Smooth muscle cell (in vitro differentiated cells): Measurements from ENCODE around the gene SAT1. TPM values are rescaled to one million over a fixed set of nuclear protein-coding genes. Genes with fewer than 3 reads are reported as not detected.
A peak's percentile ranks its signal among the peaks of the same experiment; 100 is the strongest.
"Not testable (repeated sequence)": the region's sequence is repeated elsewhere in the genome, so short reads cannot be mapped to it uniquely, and the experiment has no call there.

Source experiments
- DNase-seq: peaks from one replicate; lab custom pipeline; 2025; ENCODE audit not compliant: unreplicated experiment; lab: John Stamatoyannopoulos, UW
- H2AFZ ChIP-seq: fragments of 200-600 bp; sonication (generic); 2 replicates; pipeline ENCODE4 v1.6.0; 2016; ENCODE audit warnings: antibody characterized with exemption, low read depth, mild to moderate bottlenecking
- H3F3A ChIP-seq: fragments of 200-600 bp; sonication (generic); 2 replicates; pipeline ENCODE4 v1.6.0; 2017; ENCODE audit warnings: antibody characterized with exemption, low read depth
- H3K27ac ChIP-seq: fragments of 200-600 bp; sonication (generic); 2 replicates; pipeline ENCODE4 v1.5.1; 2016; ENCODE audit warnings: low read depth, mild to moderate bottlenecking
- H3K27me3 ChIP-seq: fragments of 200-600 bp; sonication (generic); 2 replicates; pipeline ENCODE4 v1.6.1; 2016; ENCODE audit warnings: low read depth, mild to moderate bottlenecking
- H3K36me3 ChIP-seq: fragments of 200-600 bp; sonication (generic); 2 replicates; pipeline ENCODE4 v1.5.1; 2016; ENCODE audit warnings: low read depth
- H3K4me1 ChIP-seq: fragments of 200-600 bp; sonication (generic); 2 replicates; pipeline ENCODE4 v1.5.1; 2016; ENCODE audit warnings: low read depth
- H3K4me2 ChIP-seq: fragments of 200-600 bp; sonication (generic); 2 replicates; pipeline ENCODE4 v1.6.0; 2016; ENCODE audit warnings: mild to moderate bottlenecking
- H3K4me3 ChIP-seq: fragments of 200-600 bp; sonication (generic); 2 replicates; pipeline ENCODE4 v1.5.1; 2016; ENCODE audit warnings: mild to moderate bottlenecking
- H3K79me2 ChIP-seq: fragments of 200-600 bp; sonication (generic); 2 replicates; pipeline ENCODE4 v1.6.0; 2016; ENCODE audit warnings: low read depth, mild to moderate bottlenecking
- H3K9ac ChIP-seq: fragments of 200-600 bp; sonication (generic); 2 replicates; pipeline ENCODE4 v1.6.0; 2016; ENCODE audit warnings: low read depth
- H3K9me3 ChIP-seq: fragments of 200-600 bp; sonication (generic); replicated peaks from 2 replicates; pipeline ENCODE4 v1.5.1; 2016; ENCODE audit warnings: low read depth
- H4K20me1 ChIP-seq: fragments of 200-600 bp; sonication (generic); 2 replicates; pipeline ENCODE4 v1.6.0; 2016; ENCODE audit warnings: low read depth
- WGBS: methylation state at CpG from one replicate; pipeline ENCODE4 v1.1.7; 2016; ENCODE audit warnings: low lambda C conversion rate; 5-methylcytosine and 5-hydroxymethylcytosine counted together
- polyA plus RNA-seq: library from polyadenylated mRNA; unstranded; fragments of >200 nt; fragmentation: Nextera tagmentation; extraction: Ambion mirVana; gene quantifications from 2 replicates; pipeline ENCODE4 v1.2.1, GENCODE V29; 2016
- total RNA-seq: library from RNA; depleted of rRNA; stranded (reverse); fragments of >200 nt; gene quantifications from 2 replicates; pipeline ENCODE4 v1.2.3, GENCODE V29; 2014
- TF ChIP-seq, protein P1 (sequence below): fragments of 200-600 bp; sonication (generic); IDR thresholded peaks from 2 replicates; pipeline ENCODE4 v1.5.1; 2017; ENCODE audit warnings: borderline replicate concordance, mild to moderate bottlenecking, antibody characterized with exemption; ENCODE audit not compliant: insufficient read depth, poor library complexity, severe bottlenecking

SAT1 gene
- total and polyA plus RNA-seq, 2 experiments from 2014 or later = 399 to 777 TPM

DNA sequence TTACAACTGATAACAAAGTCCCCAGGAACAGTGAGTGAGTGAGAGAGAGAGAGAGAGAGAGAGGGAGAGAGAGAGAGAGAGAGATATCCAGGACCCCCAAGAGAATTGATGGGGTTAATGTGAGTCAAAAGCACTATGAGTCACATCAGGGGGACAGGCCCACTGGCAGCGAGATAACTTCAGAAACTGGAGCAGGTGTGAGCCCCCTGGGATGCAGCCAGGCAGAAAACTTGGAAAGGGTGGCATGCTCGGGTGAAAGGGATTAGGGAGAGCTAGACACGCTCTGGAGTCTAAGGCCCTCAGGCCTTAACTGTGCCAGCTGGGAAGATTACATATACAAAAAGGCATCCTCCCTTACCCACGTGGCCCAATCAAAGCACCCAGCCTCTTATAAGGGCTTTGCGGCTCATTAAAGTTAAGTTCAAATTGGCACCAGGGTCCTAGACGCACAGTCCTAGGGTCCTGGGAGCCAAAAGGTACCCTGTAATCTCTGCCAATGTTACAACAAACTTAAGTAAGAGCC, 40.7 kb upstream of the SAT1 start:
- Histone ChIP-seq H3K27me3 (no peaks in the 10 kb centered on the region), H3K36me3 (no peaks in the 10 kb centered on the region), H3K27ac (peak overlapping the region; percentile 90), H3K9ac (peak overlapping the region; percentile 94), H3K4me1 (no peaks in the 10 kb centered on the region), H3F3A (no peaks in the 10 kb centered on the region), H2AFZ (no peak overlapping the region), H3K9me3 (no peaks in the 10 kb centered on the region), H3K4me3 (peak overlapping the region; percentile 61), H3K79me2 (peaks cover 44% of the 10 kb centered on the region), H4K20me1 (peaks cover 17% of the 10 kb centered on the region), H3K4me2 (peak overlapping the region; percentile 87)
- WGBS = 28% methylated on average over 6 of the region's 6 CpGs
- peak; percentile 3 for DNase-seq
- TF ChIP-seq, protein P1, sequence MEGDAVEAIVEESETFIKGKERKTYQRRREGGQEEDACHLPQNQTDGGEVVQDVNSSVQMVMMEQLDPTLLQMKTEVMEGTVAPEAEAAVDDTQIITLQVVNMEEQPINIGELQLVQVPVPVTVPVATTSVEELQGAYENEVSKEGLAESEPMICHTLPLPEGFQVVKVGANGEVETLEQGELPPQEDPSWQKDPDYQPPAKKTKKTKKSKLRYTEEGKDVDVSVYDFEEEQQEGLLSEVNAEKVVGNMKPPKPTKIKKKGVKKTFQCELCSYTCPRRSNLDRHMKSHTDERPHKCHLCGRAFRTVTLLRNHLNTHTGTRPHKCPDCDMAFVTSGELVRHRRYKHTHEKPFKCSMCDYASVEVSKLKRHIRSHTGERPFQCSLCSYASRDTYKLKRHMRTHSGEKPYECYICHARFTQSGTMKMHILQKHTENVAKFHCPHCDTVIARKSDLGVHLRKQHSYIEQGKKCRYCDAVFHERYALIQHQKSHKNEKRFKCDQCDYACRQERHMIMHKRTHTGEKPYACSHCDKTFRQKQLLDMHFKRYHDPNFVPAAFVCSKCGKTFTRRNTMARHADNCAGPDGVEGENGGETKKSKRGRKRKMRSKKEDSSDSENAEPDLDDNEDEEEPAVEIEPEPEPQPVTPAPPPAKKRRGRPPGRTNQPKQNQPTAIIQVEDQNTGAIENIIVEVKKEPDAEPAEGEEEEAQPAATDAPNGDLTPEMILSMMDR = peak; percentile 5

DNA sequence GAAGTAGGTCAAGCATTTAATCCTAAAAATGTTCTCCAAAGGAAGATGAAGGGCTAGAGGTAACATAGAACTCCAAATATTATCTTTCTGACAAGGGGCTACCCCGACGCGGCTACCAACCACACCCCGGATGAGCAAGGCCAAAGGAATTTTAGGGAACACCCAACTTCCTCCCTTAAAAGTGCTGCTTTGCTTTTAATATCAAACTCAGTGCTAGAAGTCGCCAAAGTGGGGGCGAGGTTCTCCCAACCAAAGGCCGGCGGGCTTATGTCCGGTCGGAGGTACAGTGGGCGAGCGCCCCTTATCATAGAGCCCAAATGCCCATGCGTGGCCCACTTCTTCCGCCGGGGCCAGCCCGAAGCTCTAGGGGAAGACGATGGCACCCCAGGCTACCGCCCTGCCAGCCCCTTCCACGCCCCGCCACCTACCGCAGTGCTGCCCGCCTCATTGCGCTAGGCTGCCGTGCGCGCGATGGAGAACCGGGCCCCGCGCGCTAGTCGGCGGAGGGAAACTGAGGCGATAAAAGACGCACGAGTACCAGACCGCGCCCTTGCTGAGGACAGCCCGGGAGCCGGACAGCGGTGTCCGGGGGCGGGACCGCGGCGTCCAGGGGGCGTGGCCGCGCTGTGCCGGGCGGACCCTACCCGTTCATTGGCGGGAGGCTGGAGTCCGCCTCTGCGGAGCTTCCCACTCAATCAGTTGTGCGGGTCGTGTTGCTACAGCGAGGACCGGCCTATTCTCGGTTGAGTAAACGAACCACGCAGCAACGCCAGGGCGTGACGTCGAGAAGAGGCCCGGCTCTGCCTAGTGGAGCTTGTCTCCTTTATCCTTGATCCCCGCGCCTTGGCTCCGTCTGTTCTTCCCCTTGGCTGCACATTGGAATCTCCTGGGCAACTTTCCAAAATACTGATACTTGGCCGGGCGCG, 40.0 kb upstream of the SAT1 start, which contains the start of gene ACOT9:
Gene ACOT9 (minus strand): TSS at position 580 of the 926 bp plus-strand sequence. CDS start 132 bp downstream, at position 448.
- Histone ChIP-seq H3K27me3 (no peaks in the 10 kb centered on the region), H3K9me3 (no peaks in the 10 kb centered on the region), H3K4me1 (no peaks in the 10 kb centered on the region), H2AFZ (no peak within 1 kb of the TSS), H3K4me3 (peak within 1 kb of the TSS; percentile 61), H3K4me2 (peak within 1 kb of the TSS; percentile 87), H3K79me2 (peaks cover 40% of the 10 kb centered on the region), H3K27ac (peak within 1 kb of the TSS; percentile 90), H3K9ac (peak within 1 kb of the TSS; percentile 94), H3F3A (no peaks in the 10 kb centered on the region), H4K20me1 (peaks cover 12% of the 10 kb centered on the region), H3K36me3 (no peaks in the 10 kb centered on the region)
- 31% methylated on average over 72 of the region's 73 CpGs for WGBS
- DNase-seq = peak; percentile 45
- TF ChIP-seq, protein P1 = no peak

DNA sequence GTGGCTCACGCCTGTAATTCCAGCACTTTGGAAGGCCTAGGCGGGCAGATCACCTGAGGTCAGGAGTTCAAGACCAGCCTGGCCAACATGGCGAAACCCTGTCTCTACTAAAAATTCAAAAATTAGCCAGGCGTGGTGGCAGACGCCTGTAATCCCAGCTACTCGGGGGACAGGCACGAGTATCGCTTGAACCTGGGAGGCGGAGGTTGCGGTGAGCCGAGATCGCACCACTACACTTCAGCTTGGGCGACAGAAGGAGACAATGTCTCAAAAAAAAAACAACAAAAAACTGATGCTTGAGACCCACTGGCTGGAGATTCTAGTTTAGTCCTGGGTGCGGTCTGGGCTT, 39.4 kb upstream of the SAT1 start:
- H4K20me1 ChIP-seq, H2AFZ ChIP-seq: not testable (repeated sequence)
- WGBS = 80% methylated on average over 14 of the region's 14 CpGs

DNA sequence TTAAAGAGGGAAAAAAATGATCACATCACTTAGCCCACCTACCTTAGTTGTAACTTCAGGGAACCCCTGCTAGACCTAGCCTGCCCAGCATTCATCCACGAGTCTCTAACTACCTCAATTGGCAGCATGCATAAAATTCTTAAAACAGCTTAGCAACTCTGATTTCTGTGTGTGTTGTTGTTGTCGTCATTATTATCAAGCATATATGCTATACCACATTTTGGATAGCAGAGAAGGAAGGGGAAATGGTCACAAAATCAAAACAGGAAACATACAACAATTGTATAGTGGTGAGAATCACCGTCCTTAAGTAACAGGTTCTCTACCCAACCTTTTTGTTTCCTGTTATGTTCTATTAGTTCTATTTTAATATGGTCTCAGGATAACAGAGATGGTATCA, 37.2 kb upstream of the SAT1 start:
- WGBS = 89% methylated on average over 3 of the region's 3 CpGs
- no peak overlapping the region for H3K4me2 ChIP-seq
- H4K20me1 ChIP-seq = no peaks in the 10 kb centered on the region

More for the DNA sequence above, 39.4 kb upstream of the SAT1 start:
- not testable (repeated sequence) for DNase-seq, H3K9me3 ChIP-seq, H3F3A ChIP-seq, H3K36me3 ChIP-seq, H3K4me1 ChIP-seq, H3K27me3 ChIP-seq
- Histone ChIP-seq H3K79me2 (peaks cover 33% of the 10 kb centered on the region), H3K27ac (peak overlapping the region; percentile 90), H3K9ac (peak overlapping the region; percentile 50), H3K4me3 (peak overlapping the region; percentile 61), H3K4me2 (peak overlapping the region; percentile 59)

More for the DNA sequence above, 37.2 kb upstream of the SAT1 start:
- no peak overlapping the region for H3K9ac ChIP-seq
- H3K4me3 ChIP-seq = no peak overlapping the region
- H3F3A ChIP-seq = no peaks in the 10 kb centered on the region
- H2AFZ ChIP-seq = no peak overlapping the region
- TF ChIP-seq, protein P1 = no peak
- H3K4me1 ChIP-seq = no peaks in the 10 kb centered on the region
- H3K79me2 ChIP-seq = peaks cover 12% of the 10 kb centered on the region
- H3K27ac ChIP-seq = no peak overlapping the region
- no peak for DNase-seq
- H3K9me3 ChIP-seq = no peaks in the 10 kb centered on the region
- no peaks in the 10 kb centered on the region for H3K36me3 ChIP-seq
- H3K27me3 ChIP-seq = no peaks in the 10 kb centered on the region
